Islet of Langerhans (tissue), 1 donor: Measurements from ENCODE around the gene TTC33.
A peak's percentile ranks its signal among the peaks of the same experiment; 100 is the strongest.
"Not testable (repeated sequence)": the region's sequence is repeated elsewhere in the genome, so short reads cannot be mapped to it uniquely, and the experiment has no call there.

Experiments
- FAIRE-seq: peaks from one replicate; lab custom pipeline; 2011; peaks lifted over from hg19 to GRCh38; lab: Jason Lieb, UNC

Gene TTC33

DNA sequence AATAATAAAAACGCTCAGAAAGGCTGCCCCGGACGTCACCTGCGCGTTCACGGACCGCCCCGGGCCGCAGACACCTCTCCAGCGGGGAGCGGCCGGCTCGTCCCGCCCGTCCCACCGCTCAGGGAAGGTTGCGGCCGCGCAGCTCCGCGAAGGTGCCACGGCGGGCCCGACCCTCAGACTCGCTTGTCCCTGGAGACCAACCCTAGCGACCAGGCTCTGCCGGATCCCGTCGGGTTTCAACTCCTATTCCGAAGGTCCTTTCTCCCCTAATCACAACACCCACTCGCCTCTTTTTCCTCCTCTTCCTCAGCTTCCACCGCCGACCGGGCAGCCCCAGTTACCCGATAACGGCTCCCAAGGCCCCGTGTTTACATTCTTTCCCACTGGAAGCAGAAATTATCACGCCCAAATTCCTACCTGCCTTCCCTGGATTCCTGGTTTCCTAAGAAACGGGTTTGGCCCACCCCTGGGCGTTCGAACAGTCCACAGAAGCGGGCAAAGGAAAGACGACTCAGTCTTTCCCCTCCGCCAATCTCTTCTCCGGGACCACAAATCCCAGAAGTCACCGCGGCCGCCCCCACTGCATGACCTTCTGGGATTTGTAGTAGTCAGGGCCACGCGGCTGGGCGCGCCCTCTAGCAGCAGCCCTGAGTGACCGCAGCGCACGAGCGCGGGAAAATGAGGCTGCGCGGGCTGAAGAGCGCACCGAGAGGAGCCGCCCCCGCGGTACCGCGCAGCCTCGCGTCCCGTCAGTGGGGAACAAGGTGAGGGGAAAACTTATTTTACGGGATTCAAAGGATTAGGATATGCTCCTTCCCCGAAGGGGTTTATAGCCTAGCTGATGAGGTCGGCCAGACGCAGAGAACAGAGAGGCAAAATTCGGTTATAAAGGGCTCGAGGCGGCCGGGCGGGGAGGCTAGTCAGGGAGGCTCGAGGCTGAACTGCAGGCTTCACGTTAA, at the start of gene TTC33:
Gene TTC33, minus strand, starts transcription at position 555 of the 959 bp plus-strand sequence. CDS start 8,943 bp downstream, outside the sequence.
- FAIRE-seq = peak; percentile 55

DNA sequence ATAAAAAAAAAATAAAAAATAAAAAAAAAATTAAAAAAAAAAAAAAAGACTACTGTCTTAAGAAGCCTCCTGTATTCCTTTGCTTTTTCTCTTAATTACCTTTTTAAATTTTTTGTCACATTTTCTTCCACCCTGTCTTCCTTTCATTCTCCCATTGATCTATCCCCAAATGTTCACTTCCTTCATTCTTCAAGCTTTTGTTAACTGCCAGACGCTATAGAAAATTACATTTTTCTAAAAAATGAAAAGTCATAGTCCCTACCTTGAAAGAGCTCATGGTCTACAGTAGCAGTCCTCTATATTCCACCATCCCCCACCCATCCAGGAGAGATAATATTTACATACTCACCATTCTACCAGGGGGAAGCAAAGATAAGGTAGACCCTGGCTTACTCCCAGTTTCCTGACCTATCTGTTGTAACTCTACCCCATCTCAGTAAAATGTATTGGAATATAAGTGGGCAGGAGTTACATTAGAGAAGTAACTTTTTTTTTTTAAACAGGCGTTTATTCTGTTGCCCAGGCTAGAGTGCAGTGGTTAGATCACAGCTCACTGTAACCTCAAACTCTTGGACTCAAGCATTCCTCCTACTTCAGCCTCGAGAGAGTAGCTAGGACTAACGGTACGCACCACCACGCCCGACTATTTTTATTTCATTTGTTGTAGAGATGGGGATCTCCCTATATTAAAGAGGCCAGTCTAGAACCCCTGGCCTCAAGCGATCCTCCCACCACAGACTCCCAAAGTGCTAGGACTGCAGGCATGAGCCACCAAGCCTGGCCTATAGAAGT, 46.2 kb upstream of the TTC33 start:
- no peak for FAIRE-seq

DNA sequence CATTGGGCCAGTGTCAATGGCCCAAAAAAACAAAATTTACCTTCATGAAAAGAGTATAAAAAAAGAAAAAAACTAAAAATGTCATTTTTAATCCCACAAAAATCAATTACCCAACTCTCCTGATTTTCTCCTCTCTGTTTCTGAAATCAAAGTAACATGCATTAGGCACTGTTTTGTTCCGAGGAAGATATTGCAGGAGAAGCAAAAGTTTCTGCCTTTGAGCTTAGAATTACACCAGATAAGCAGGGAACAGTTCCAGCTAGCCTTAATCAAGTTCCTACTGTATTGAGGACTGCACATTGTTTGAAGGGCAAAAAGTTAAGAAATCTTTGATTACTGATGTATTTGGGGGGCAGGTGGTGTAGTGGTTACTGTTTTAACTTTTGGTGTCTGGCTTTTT, 43.5 kb upstream of the TTC33 start:
- no peak for FAIRE-seq

DNA sequence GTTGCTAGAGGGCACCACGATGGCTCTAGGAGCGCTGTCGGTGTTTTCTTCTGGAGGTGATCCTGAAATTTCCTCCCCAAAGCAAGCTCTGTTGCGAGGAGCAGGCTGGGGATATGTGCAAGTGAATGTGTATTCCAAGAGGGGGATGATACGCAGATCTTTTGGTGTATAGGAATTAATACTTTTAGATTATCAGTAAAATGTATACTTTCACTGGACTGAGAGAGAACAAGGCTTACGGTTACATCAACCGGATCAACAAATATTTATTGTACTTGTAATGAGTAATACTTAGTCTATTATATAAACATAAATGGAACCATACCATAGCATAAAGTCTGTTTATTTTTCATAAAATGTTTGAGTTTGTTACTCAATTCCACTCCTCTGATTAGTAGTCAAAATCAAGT, 43.0 kb upstream of the TTC33 start:
- no peak for FAIRE-seq

DNA sequence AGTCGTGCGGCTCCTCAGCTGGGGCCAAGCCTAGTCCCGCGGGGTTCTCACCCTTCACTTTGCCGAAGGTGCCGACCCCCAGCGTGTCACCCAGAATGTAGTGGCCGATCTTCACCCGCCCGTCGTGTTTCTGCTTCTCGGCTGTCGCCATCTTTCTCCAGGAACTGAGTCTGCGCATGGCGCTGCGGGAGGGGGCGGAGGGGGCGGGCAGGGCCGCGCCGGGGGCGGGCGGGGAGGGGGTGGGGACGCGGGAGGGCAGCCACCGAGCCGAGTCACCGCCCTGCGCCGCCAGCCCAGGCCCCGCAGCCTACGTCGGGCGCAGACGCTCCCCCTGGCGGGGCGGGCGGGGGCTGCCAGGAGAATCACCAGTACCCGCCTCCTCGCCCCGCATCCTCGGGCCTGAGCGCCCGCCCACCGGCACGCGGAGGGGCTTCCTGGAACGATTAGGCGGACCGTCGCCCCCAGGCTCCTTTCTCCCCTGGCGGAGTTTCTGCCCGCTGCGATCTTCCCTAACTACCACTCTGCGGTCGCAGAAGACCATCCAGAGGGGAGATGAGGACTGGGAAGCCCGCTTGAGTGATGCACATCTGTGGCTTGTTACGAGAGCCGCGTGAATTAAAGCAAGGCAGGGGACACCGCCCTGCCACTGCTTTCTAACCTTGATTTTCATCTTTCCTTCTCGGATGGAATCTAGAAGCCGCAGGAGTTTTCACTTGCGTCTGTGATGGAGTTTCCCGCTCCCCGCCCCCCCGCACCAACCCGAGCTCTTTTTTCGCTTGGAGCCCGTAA, 42.4 kb upstream of the TTC33 start, which contains the start of gene PRKAA1:
Gene PRKAA1, minus strand, starts transcription at position 363 of the 789 bp plus-strand sequence. Its CDS starts 185 bp downstream, at position 178.
- FAIRE-seq = no peak

DNA sequence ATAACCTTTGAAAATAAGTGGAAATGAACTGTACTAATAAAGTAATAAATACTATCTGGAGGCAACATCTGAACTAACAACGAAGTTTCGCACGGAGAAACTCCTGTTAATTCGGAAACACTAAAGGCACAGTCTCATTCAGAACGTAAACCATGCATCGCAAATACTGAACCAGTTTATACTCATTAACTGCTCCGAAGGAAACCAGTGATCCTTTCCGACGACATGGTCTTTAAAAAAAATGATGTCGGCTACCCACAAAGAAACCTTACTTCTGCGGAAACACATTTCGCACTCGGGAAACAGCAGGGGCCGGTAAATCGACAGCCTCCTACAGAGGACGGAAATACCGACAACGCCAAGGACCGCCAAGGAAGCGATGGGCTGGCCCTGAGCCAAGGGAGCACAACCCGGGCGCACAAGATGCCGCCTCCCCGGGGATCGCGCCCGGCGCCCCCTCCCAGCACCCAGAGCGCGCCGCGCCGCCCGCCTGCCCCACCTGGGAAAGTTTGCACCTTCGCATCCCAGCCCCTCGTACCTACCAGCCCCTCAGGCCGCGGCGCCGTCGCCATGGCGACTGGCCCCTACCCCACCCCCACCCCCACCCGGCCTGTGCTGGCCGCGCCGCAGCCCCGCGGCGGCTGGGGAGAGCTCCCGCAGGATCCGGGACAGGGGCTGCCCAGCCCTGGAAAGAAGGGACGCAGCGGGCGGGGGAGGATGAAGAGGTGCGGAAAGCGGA, 41.7 kb upstream of the TTC33 start:
- FAIRE-seq = no peak

DNA sequence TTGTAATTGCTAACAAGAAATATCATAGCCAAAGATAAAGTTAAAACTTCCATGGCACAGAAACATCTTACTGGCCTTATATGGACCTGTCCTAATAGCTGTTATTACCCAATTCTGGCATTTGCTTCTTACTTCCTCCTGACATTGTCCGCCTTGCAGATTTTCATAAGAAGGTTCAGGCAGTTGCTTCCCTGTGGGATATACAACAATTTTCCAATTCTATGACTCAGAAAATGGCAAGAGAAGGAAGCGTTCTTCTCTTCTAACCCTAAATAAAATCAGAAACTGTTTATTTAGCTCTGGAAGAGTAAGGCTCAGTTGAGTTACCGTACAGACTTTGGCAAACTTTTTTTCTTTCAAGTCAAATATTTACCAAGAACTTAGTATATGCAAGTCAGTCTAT, 40.7 kb upstream of the TTC33 start:
- no peak for FAIRE-seq

- not testable (repeated sequence) for FAIRE-seq
Observed at GRCh38 chr5:40794877-40795276, 39.1 kb upstream of the TTC33 start.

GRCh38 chr5:40794340-40794739, 38.6 kb upstream of the TTC33 start:
- FAIRE-seq = not testable (repeated sequence)

GRCh38 chr5:40792691-40793090, 36.9 kb upstream of the TTC33 start:
- not testable (repeated sequence) for FAIRE-seq

DNA sequence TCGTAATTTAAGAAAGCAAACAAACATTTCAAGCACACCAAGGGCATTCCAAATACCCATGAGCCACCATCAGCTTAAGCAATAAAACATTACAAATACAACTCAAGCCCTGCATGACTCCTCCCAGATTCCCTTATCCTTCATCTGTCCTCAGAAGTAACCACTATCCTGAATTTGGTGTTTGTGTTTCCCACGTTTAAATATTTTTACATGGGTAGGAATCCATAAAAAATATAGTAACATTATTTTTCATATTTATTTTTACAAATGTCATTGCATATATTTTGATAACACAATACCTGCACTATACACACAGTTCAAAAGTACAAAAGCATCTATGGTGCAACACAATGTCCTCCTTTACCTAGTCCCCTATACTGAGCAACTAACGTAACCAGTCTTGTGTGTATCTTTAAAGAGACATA, 36.0 kb upstream of the TTC33 start:
- FAIRE-seq = no peak

DNA sequence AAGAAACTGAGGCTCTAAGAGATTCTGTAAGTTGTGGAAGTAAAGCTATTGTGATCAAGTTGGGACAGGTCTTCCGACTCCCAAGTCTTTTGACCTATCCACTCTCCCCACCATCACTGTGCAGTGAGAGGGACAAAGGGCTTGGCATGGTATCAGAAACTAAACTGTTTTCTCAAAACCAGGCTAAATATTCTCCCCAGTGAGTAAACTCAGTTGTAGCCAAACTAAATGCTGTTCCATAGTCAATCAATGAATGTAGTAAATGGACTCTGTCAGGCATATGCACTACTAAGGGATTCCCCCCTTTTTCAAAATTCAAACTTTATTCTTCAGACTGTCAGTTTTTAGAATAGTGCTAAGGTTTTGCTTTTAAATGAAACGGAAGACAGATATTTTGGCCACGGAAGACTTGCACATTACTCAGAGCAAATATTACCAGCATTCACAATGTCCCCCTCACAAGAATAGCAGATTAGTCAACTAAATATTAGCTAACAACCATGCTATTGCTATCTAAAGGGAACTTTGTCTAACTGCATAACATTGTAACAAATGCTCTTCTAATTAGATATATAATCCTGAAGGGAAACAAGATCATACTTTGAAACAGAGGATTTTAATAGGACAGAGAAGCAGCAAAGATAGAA, 35.3 kb upstream of the TTC33 start:
- FAIRE-seq = peak; percentile 56

- not testable (repeated sequence) for FAIRE-seq
Observed at GRCh38 chr5:40788941-40789340, 33.2 kb upstream of the TTC33 start.

- FAIRE-seq = no peak
Observed at GRCh38 chr5:40787986-40788385, 32.2 kb upstream of the TTC33 start.

- not testable (repeated sequence) for FAIRE-seq
Observed at GRCh38 chr5:40786664-40787063, 30.9 kb upstream of the TTC33 start.

DNA sequence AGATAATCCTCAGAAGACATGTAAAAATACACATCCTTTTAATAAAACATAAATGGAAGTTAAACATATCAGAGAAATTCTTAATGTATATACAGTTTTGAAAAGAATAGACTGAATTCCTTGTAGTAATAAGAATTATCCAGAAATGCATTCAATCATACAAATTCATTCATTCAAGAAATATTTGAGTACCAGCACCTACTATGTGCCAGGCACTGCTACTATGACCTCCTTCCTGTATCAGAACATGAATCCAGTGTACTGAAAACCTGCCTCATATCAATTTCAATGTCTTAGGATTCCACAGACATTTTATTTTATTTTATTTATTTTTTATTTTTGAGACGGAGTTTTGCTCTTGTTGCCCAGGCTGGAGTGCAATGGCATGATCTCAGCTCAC, 29.2 kb upstream of the TTC33 start:
- no peak for FAIRE-seq

GRCh38 chr5:40784027-40784653, 28.4 kb upstream of the TTC33 start:
- FAIRE-seq = peak; percentile 30

DNA sequence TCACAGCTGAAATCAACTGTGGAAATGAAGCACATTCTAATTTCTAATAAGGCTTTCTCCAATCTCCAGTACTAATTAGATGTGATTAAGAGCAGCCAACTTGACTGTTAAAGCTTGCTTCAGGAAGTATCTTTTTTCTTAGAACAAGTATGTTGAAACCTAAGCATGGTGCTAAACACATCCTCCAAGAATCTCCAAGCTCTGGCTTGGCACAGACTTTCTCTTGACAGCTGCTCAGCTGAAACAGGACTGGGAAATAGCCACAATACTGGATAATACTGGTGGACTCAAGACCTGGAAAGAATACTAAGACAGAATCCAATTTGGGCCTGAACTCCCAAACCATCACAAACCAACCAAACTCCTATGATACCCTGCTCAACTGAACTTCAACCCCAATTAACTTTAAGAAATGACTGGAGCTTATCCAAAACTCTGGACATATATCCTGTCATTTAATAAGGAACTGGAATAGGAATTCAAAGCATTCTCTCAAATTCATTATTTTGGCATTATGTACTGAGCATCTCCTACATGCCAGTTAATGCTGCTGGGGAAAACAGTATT, 26.2 kb upstream of the TTC33 start:
- no peak for FAIRE-seq

GRCh38 chr5:40780858-40781257, 25.1 kb upstream of the TTC33 start:
- no peak for FAIRE-seq

- no peak for FAIRE-seq
Observed at GRCh38 chr5:40780199-40780598, 24.4 kb upstream of the TTC33 start.
